Adrenal gland (tissue), 12 donors: ENCODE measurements around the gene CDH4. TPM values are rescaled to one million over a fixed set of nuclear protein-coding genes. Genes with fewer than 3 reads are reported as not detected.

Experiments
- DNase-seq, 7 donors: peaks; one replicate each; pipeline ENCODE4 v3.0.0-alpha.2; 2019 to 2020
- H3K27ac ChIP-seq, 5 donors: fragments of 200-600 bp; sonication (generic) in 4 of 5; 1 replicate in 3 of 5; 2 replicates in 2 of 5; pipeline versions ENCODE4 v1.5.1 to v1.8.0; 2016 to 2020; ENCODE audit warnings: mild to moderate bottlenecking in 1 of 5
- H3K27me3 ChIP-seq: fragments of 200-600 bp; 2 replicates; pipeline ENCODE4 v1.8.0; 2021
- H3K36me3 ChIP-seq, 2 donors: fragments of 200-600 bp; replicated peaks in 1 of 2; 1 replicate in 1 of 2; 2 replicates in 1 of 2; pipeline versions ENCODE4 v1.5.1 to v1.8.0; 2018 to 2022
- H3K4me1 ChIP-seq, 2 donors: fragments of 200-600 bp; replicated peaks in 1 of 2; 1 replicate in 1 of 2; 2 replicates in 1 of 2; pipeline versions ENCODE4 v1.5.1 to v1.8.0; 2018 to 2021
- H3K4me3 ChIP-seq, 4 donors: fragments of 200-600 bp; sonication (generic) in 3 of 4; one replicate each; pipeline ENCODE4 v1.5.1; 2016 to 2018
- H3K9me3 ChIP-seq, 3 donors: fragments of 200-600 bp; sonication (generic) in 1 of 3; replicated peaks in 1 of 3; 1 replicate in 2 of 3; 2 replicates in 1 of 3; pipeline versions ENCODE4 v1.5.1 to v1.8.0; 2016 to 2021
- CTCF ChIP-seq, 6 experiments: fragments of 450-650 bp in 4 of 6; fragments of 200-600 bp in 2 of 6; sonication (generic) in 1 of 6; IDR thresholded peaks; 1 replicate in 5 of 6; 2 replicates in 1 of 6; pipeline versions ENCODE4 v1.5.1 to v1.8.0; 2016 to 2021; ENCODE audit warnings: antibody characterized with exemption in 6 of 6, mild to moderate bottlenecking in 2 of 6, moderate library complexity in 1 of 6
- POLR2A ChIP-seq, 2 donors: fragments of 450-650 bp; IDR thresholded peaks; one replicate each; pipeline ENCODE4 v1.6.1; 2017; ENCODE audit warnings: antibody characterized with exemption in 2 of 2, mild to moderate bottlenecking in 2 of 2, moderate library complexity in 1 of 2
- WGBS, 4 donors: extraction: QIAGEN DNeasy Blood & Tissue Kit in 2 of 4; methylation state at CpG; one replicate each; pipeline versions ENCODE4 v1.1.5 to v1.1.7; 2013 to 2017; 5-methylcytosine and 5-hydroxymethylcytosine counted together
- intact Hi-C, 2 donors: fragments of 100-400 bp; cut with DNase I; formaldehyde crosslinking; loops; one replicate each; pipeline versions ENCODE4 v1.14.1 to v1.15.0; 2022 to 2023
- polyA plus RNA-seq, 3 donors: library from polyadenylated mRNA; stranded (reverse); fragments of 200-250 nt in 2 of 3; fragments of 350-450 nt in 1 of 3; fragmentation: Illumina TruSeq in 1 of 3; extraction: RNeasy Lipid Tissue Mini Kit (QIAGEN cat#74804) in 1 of 3; gene quantifications; one replicate each; pipeline ENCODE4 v1.2.3, GENCODE V29; 2013 to 2014
- total RNA-seq, 9 donors: library from RNA; depleted of rRNA in 4 of 9; stranded (reverse); fragments of >200 nt in 4 of 9; fragments of 120-200 nt in 1 of 9; fragmentation: NEBNext Ultra II Directional in 1 of 9; extraction: Animal tissue kit (Norgen Biotek cat#: 25700) in 1 of 9; gene quantifications; one replicate each; pipeline versions ENCODE4 v1.1.0 to v1.2.4, GENCODE V29; 2013 to 2023
- donor health status: healthy with polysubstance abuse.
- donor health status: Bipolar disorder and iron deficiency.
- donor health status: DM: yes; HTN: yes; CAD: no.
- donor health status: DM: no; HTN: no; CAD: no.
- donor health status: DM: no; HTN: no; CAD: no.
- donor health status: DM: yes; HTN: yes; CAD: no.

Gene CDH4
- total and polyA plus RNA-seq, 12 donors, result 0.08 to 0.53 (median 0.20) TPM; not detected in 3

GRCh38 chr20:61541537-61541936, 289.5 kb downstream of the CDH4 start:
- 81 to 85% (median 85%) methylated on average over 7 of the region's 7 CpGs for WGBS, 4 donors
- no peaks in the 10 kb centered on the region for H3K9me3 ChIP-seq
- no peak for DNase-seq

GRCh38 chr20:61543086-61543485, 291.0 kb downstream of the CDH4 start:
- Histone ChIP-seq H3K9me3 (no peaks in the 10 kb centered on the region), H3K36me3 (no peaks in the 10 kb centered on the region), H3K4me3 (no peak overlapping the region), H3K27me3 (no peaks in the 10 kb centered on the region), H3K4me1 (no peaks in the 10 kb centered on the region), H3K27ac (no peak overlapping the region)
- TF ChIP-seq POLR2A (IDR thresholded peaks at IDR 0.05) (no peak), CTCF (IDR thresholded peaks at IDR 0.05) (no peak)
- intact Hi-C loops, result no loop called here
- 63 to 81% (median 70%) methylated on average over 5 to 8 of the region's 8 CpGs for WGBS, 4 donors
- no peak for DNase-seq

More at GRCh38 chr20:61541537-61541936, 289.5 kb downstream of the CDH4 start:
- TF ChIP-seq POLR2A (IDR thresholded peaks at IDR 0.05) (no peak), CTCF (IDR thresholded peaks at IDR 0.05) (no peak)
- no peaks in the 10 kb centered on the region for H3K36me3 ChIP-seq
- H3K4me1 ChIP-seq, result no peaks in the 10 kb centered on the region
- H3K27ac ChIP-seq, result no peak overlapping the region
- no peak overlapping the region for H3K4me3 ChIP-seq
- intact Hi-C loops, result no loop called here
- H3K27me3 ChIP-seq, result no peaks in the 10 kb centered on the region

- no peak overlapping the region for H3K27ac ChIP-seq
- no peaks in the 10 kb centered on the region for H3K4me1 ChIP-seq
- WGBS, 4 donors, result 75 to 84% (median 82%) methylated on average over 18 to 34 of the region's 34 CpGs
- no peak overlapping the region for H3K4me3 ChIP-seq
- no peak for DNase-seq
- H3K27me3 ChIP-seq, result no peaks in the 10 kb centered on the region
- no peaks in the 10 kb centered on the region for H3K36me3 ChIP-seq
- TF ChIP-seq CTCF (IDR thresholded peaks at IDR 0.05), result no peak
- no peak for TF ChIP-seq POLR2A (IDR thresholded peaks at IDR 0.05)
- intact Hi-C loops, result no loop called here
- no peaks in the 10 kb centered on the region for H3K9me3 ChIP-seq
Measured at GRCh38 chr20:61543931-61544745, 292.1 kb downstream of the CDH4 start.

GRCh38 chr20:61544910-61545889, 293.1 kb downstream of the CDH4 start:
- no peaks in the 10 kb centered on the region for H3K4me1 ChIP-seq

More at GRCh38 chr20:61544910-61545889, 293.1 kb downstream of the CDH4 start:
- Histone ChIP-seq H3K4me3 (no peak overlapping the region), H3K27me3 (no peaks in the 10 kb centered on the region), H3K27ac (no peak overlapping the region), H3K36me3 (no peaks in the 10 kb centered on the region), H3K9me3 (no peaks in the 10 kb centered on the region)
- DNase-seq, result no peak
- intact Hi-C loops, result no loop called here
- TF ChIP-seq POLR2A (IDR thresholded peaks at IDR 0.05), result no peak
- TF ChIP-seq CTCF (IDR thresholded peaks at IDR 0.05), result no peak
- WGBS, 4 donors, result 59 to 79% (median 76%) methylated on average over 30 to 35 of the region's 35 CpGs
